Right lobe of liver (tissue), 4 donors: ENCODE measurements around the gene PLEKHM1.
"Not testable (repeated sequence)": the region's sequence is repeated elsewhere in the genome, so short reads cannot be mapped to it uniquely, and the experiment has no call there.

Experiments
- CTCF ChIP-seq, 4 donors: fragments of 200-600 bp in 3 of 4; fragments of 450-650 bp in 1 of 4; IDR thresholded peaks; one replicate each; pipeline versions ENCODE4 v1.5.1 to v1.8.0; 2016 to 2022; ENCODE audit warnings: antibody characterized with exemption in 4 of 4, mild to moderate bottlenecking in 2 of 4
- POLR2A ChIP-seq: fragments of 450-650 bp; IDR thresholded peaks from one replicate; pipeline ENCODE4 v1.6.1; 2017; ENCODE audit warnings: antibody characterized with exemption, mild to moderate bottlenecking
- donor health status: DM: no; HTN: no; CAD: no.
- donor health status: DM: no; HTN: no; CAD: no.
- donor health status: DM: no; HTN: yes; CAD: no.

- TF ChIP-seq POLR2A; CTCF (IDR thresholded peaks at IDR 0.05): not testable (repeated sequence)
Observed at GRCh38 chr17:45454341-45454740, 36.2 kb downstream of the PLEKHM1 start.
